ENCODE results near the gene CAMTA1.

GRCh38 chr1:7159116-7159781 is 374.0 kb downstream of the CAMTA1 start:
- TF ChIP-seq CTCF (IDR thresholded peaks at IDR 0.05 in 2 of 3, conservative IDR thresholded peaks at IDR 0.05 in 1 of 3; ENCODE audit: borderline replicate concordance in 1 of 3, insufficient read depth in 1 of 3, low read depth in 2 of 3, low read length in 2 of 3) (no peak), EZH2 (IDR thresholded peaks at IDR 0.05) (no peak), POLR2A (IDR thresholded peaks at IDR 0.05; ENCODE audit: borderline replicate concordance, extremely low read depth, insufficient read depth, insufficient read length) (no peak), JUND (IDR thresholded peaks at IDR 0.05) (no peak), POLR2AphosphoS5 (IDR thresholded peaks at IDR 0.05; ENCODE audit: low read depth, low read length) (no peak), ATF3 (IDR thresholded peaks at IDR 0.05) (no peak), TCF7L2 (IDR thresholded peaks at IDR 0.05; ENCODE audit: borderline replicate concordance, extremely low read depth, insufficient read depth, insufficient read length) (no peak)

Measured in HCT116 (cell line).